IMR-90 (cell line): ENCODE results near the gene ZNF580. TPM values are rescaled to one million over a fixed set of nuclear protein-coding genes. Genes with fewer than 3 reads are reported as not detected.

Experiments used
- ATAC-seq: fragments of 200-7000 bp; cut with Tn5 transposase; 2 replicates; pipeline ENCODE4 v1.9.1; 2020; ENCODE audit warnings: low read depth, mild to moderate bottlenecking, moderate library complexity
- BruUV-seq: library from RNA; stranded (reverse); fragments of 400-500 nt; replicated peaks from 2 replicates; lab custom pipeline; 2021; lab: Mats Ljungman, UMichigan
- CTCF ChIA-PET: fragments of 300-600 bp; formaldehyde crosslinking; extraction: SDS; loops from one replicate; lab custom pipeline; 2021; ENCODE audit warnings: antibody characterized with exemption; lab: Yijun Ruan, JAX
- POLR2A ChIA-PET: fragments of 300-600 bp; sonication (Branson Sonifier 250); formaldehyde crosslinking; loops from one replicate; lab custom pipeline; 2022; ENCODE audit warnings: antibody characterized with exemption; ENCODE audit not compliant: unreplicated experiment; lab: Charles Lee
- DNase-seq: peaks from one replicate; pipeline ENCODE4 v3.0.0; 2013
- H2AFZ ChIP-seq: replicated peaks from 2 replicates; pipeline ENCODE3; 2013; ENCODE audit warnings: low read length, mild to moderate bottlenecking; ENCODE audit not compliant: poor library complexity
- H2AK5ac ChIP-seq: 2 replicates; pipeline ENCODE4 v1.6.1; 2013; ENCODE audit warnings: low read depth, low read length, inconsistent platforms
- H2AK9ac ChIP-seq: replicated peaks from 2 replicates; pipeline ENCODE3; 2013; ENCODE audit warnings: mild to moderate bottlenecking, low read depth, low read length, moderate library complexity; ENCODE audit not compliant: poor library complexity
- H2BK120ac ChIP-seq: 2 replicates; pipeline ENCODE4 v1.6.1; 2013; ENCODE audit warnings: low read depth, low read length, inconsistent platforms
- H2BK15ac ChIP-seq: 3 replicates; pipeline ENCODE4 v1.6.1; 2013; ENCODE audit warnings: low read depth, low read length, inconsistent platforms
- H2BK20ac ChIP-seq: 2 replicates; pipeline ENCODE4 v1.6.1; 2013; ENCODE audit warnings: low read depth, mild to moderate bottlenecking, inconsistent platforms, low read length, moderate library complexity
- H2BK5ac ChIP-seq: 2 replicates; pipeline ENCODE4 v1.6.1; 2013; ENCODE audit warnings: mild to moderate bottlenecking, low read depth, low read length, inconsistent platforms; ENCODE audit not compliant: poor library complexity, severe bottlenecking
- H3K14ac ChIP-seq: replicated peaks from 2 replicates; pipeline ENCODE4 v1.6.1; 2013; ENCODE audit warnings: low read depth, low read length, inconsistent platforms
- H3K18ac ChIP-seq: 2 replicates; pipeline ENCODE4 v1.6.1; 2013; ENCODE audit warnings: low read depth, low read length, control low read depth
- H3K23ac ChIP-seq: 2 replicates; pipeline ENCODE4 v1.6.1; 2013; ENCODE audit warnings: low read depth, low read length, inconsistent platforms
- H3K27ac ChIP-seq: 2 replicates; pipeline ENCODE4 v1.5.1; 2013; ENCODE audit warnings: mild to moderate bottlenecking, control low read depth, low read length; ENCODE audit not compliant: insufficient read depth
- H3K27me3 ChIP-seq: 2 replicates; pipeline ENCODE4 v1.6.1; 2013; ENCODE audit warnings: low read length; ENCODE audit not compliant: control insufficient read depth, insufficient read depth
- H3K36me3 ChIP-seq: 2 replicates; pipeline ENCODE4 v1.6.1; 2013; ENCODE audit warnings: low read length, mixed read lengths; ENCODE audit not compliant: control insufficient read depth, insufficient read depth
- H3K4ac ChIP-seq: 2 replicates; pipeline ENCODE4 v1.6.1; 2013; ENCODE audit warnings: low read depth, low read length, inconsistent platforms
- H3K4me1 ChIP-seq: 2 replicates; pipeline ENCODE4 v1.6.1; 2013; ENCODE audit warnings: low read length, mixed read lengths; ENCODE audit not compliant: control insufficient read depth, insufficient read depth
- H3K4me2 ChIP-seq: 2 replicates; pipeline ENCODE4 v1.6.1; 2013; ENCODE audit warnings: low read depth, mild to moderate bottlenecking, control low read depth, low read length, moderate library complexity
- H3K4me3 ChIP-seq: 2 replicates; pipeline ENCODE4 v1.5.1; 2013; ENCODE audit warnings: low read depth, mild to moderate bottlenecking, control low read depth, low read length, moderate library complexity; ENCODE audit not compliant: insufficient read depth
- H3K56ac ChIP-seq: 2 replicates; pipeline ENCODE4 v1.6.1; 2013; ENCODE audit warnings: low read length, inconsistent platforms; ENCODE audit not compliant: insufficient read depth; ENCODE audit errors: extremely low read depth
- H3K79me1 ChIP-seq, 2 experiments: 2 replicates each; pipeline ENCODE4 v1.6.1; 2013; ENCODE audit warnings: low read length in 2 of 2, inconsistent platforms in 1 of 2, low read depth in 1 of 2
- H3K9ac ChIP-seq: 2 replicates; pipeline ENCODE4 v1.6.1; 2013; ENCODE audit warnings: low read depth, low read length, control low read depth
- H3K9me1 ChIP-seq: 2 replicates; pipeline ENCODE4 v1.6.1; 2013; ENCODE audit warnings: low read length, inconsistent platforms; ENCODE audit not compliant: insufficient read depth
- H3K9me3 ChIP-seq: 2 replicates; pipeline ENCODE4 v1.6.1; 2013; ENCODE audit warnings: low read length; ENCODE audit not compliant: control insufficient read depth, insufficient read depth
- H4K20me1 ChIP-seq: 2 replicates; pipeline ENCODE4 v1.6.1; 2013; ENCODE audit warnings: low read length, inconsistent platforms; ENCODE audit not compliant: insufficient read depth
- H4K5ac ChIP-seq: 2 replicates; pipeline ENCODE4 v1.6.1; 2013; ENCODE audit warnings: mild to moderate bottlenecking, low read depth, low read length, control low read depth
- H4K8ac ChIP-seq, 2 experiments: 2 replicates each; pipeline ENCODE4 v1.6.1; 2013; ENCODE audit warnings: low read depth in 2 of 2, low read length in 2 of 2, control low read depth in 1 of 2, inconsistent platforms in 1 of 2
- H4K91ac ChIP-seq: 2 replicates; pipeline ENCODE4 v1.6.1; 2013; ENCODE audit warnings: low read depth, low read length, inconsistent platforms; ENCODE audit not compliant: insufficient read depth
- BHLHE40 ChIP-seq: fragments of 150-350 bp; IDR thresholded peaks from 2 replicates; pipeline ENCODE4 v1.6.1; 2016; ENCODE audit warnings: mild to moderate bottlenecking, low read depth, low read length
- CEBPB ChIP-seq: IDR thresholded peaks from 2 replicates; pipeline ENCODE4 v1.6.1; 2012; ENCODE audit warnings: low read depth, low read length, improper control_type of control experiment
- CHD1 ChIP-seq: IDR thresholded peaks from 2 replicates; pipeline ENCODE4 v1.6.1; 2012; ENCODE audit warnings: low read depth, low read length, improper control_type of control experiment
- FOS ChIP-seq: fragments of 150-350 bp; IDR thresholded peaks from 2 replicates; pipeline ENCODE4 v1.6.1; 2016; ENCODE audit warnings: low read depth, low read length
- MAFK ChIP-seq: IDR thresholded peaks from 2 replicates; pipeline ENCODE4 v1.6.1; 2012; ENCODE audit warnings: low read depth, low read length, improper control_type of control experiment
- MAZ ChIP-seq: IDR thresholded peaks from 2 replicates; pipeline ENCODE4 v1.6.1; 2012; ENCODE audit warnings: low read depth, mild to moderate bottlenecking, low read length, improper control_type of control experiment, moderate library complexity, borderline replicate concordance
- RAD21 ChIP-seq: IDR thresholded peaks from 2 replicates; pipeline ENCODE4 v1.6.1; 2012; ENCODE audit warnings: low read length, improper control_type of control experiment
- RFX5 ChIP-seq: IDR thresholded peaks from 2 replicates; pipeline ENCODE4 v1.8.0; 2012; ENCODE audit warnings: low read depth, mild to moderate bottlenecking, low read length, moderate library complexity
- SMC3 ChIP-seq: fragments of 150-350 bp; IDR thresholded peaks from 2 replicates; pipeline ENCODE4 v1.6.1; 2016; ENCODE audit warnings: low read depth, mild to moderate bottlenecking, antibody characterized with exemption, low read length, moderate library complexity
- WGBS, 2 experiments: methylation state at CpG; one replicate each; pipeline versions ENCODE4 v1.1.5 to v1.1.7; 2013; ENCODE audit warnings: missing lambda C conversion rate in 2 of 2; ENCODE audit not compliant: insufficient read length in 1 of 2; ENCODE audit errors: extremely low coverage in 2 of 2; 5-methylcytosine and 5-hydroxymethylcytosine counted together
- dilution Hi-C: fragments of 300-500 bp; cut with HindIII; formaldehyde crosslinking; loops from one replicate; pipeline ENCODE4 v1.14.3; 2018; ENCODE audit warnings: low sequenced_read_pairs; ENCODE audit not compliant: unreplicated experiment
- in situ Hi-C: fragments of 300-500 bp; cut with MboI; formaldehyde crosslinking; loops from 3 replicates; pipeline ENCODE4 v1.14.3; 2019; ENCODE audit warnings: low sequenced_read_pairs, inconsistent platforms, mixed read lengths
- intact Hi-C: fragments of 100-400 bp; cut with micrococcal nuclease; formaldehyde crosslinking; loops from 2 replicates; pipeline ENCODE4 v1.10.0; 2022
- polyA plus RNA-seq, 3 experiments: library from polyadenylated mRNA; depleted of rRNA; stranded (reverse); fragments of >200 nt; gene quantifications; 2 replicates each; pipeline ENCODE4 v1.2.3, GENCODE V29; 2012; ENCODE audit warnings: low replicate concordance in 1 of 3
- total RNA-seq: library from RNA; depleted of rRNA; stranded (reverse); fragments of >200 nt; gene quantifications from 2 replicates; pipeline ENCODE4 v1.2.3, GENCODE V29; 2012
- TF ChIP-seq, protein P1 (sequence below): conservative IDR thresholded peaks from 2 replicates; pipeline ENCODE4 v1.5.1; 2012; ENCODE audit warnings: mild to moderate bottlenecking, low read depth, low read length, improper control_type of control experiment
- TF ChIP-seq, protein P2 (sequence below): fragments of 150-350 bp; IDR thresholded peaks from 2 replicates; pipeline ENCODE4 v1.6.1; 2017; ENCODE audit warnings: mild to moderate bottlenecking, antibody characterized with exemption, low read length, low read depth

Gene ZNF580
- total and polyA plus RNA-seq, 2 of the 4 experiments (the other 2 are of a cell fraction) = 1.4 to 36.9 TPM

DNA sequence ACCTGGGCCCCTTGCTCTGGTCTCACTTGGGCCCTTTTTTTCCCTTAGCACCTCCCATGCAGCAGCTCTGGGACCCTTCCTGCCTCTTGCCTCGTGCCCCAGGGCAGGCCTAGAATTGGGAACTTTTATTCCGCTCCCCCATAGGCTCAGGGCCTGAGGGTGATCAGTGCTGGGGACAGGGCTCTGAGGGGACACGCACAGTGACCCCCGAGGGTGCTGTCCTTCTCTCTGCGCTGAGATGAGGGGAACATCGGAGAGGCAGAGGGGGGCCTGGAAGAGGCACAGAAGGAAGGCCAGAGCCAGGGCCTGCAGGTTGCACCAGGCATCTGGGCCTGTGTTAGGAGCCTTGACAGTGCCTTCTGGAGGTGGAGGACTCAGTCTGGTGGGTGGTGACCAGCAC, 45.0 kb downstream of the ZNF580 start:
- Histone ChIP-seq H2AFZ (no peak overlapping the region), H3K4me2 (no peak overlapping the region), H3K4ac (no peak overlapping the region), H3K9me3 (no peaks in the 10 kb centered on the region), H4K8ac (no peak overlapping the region), H3K14ac (no peak overlapping the region), H3K9me1 (peaks cover 8% of the 10 kb centered on the region; the same call in 1 of the 2 replicates), H2AK9ac (no peak overlapping the region), H3K4me1 (peaks cover 5% of the 10 kb centered on the region), H4K91ac (no peak overlapping the region), H4K20me1 (peaks cover 69% of the 10 kb centered on the region), H2AK5ac (no peak overlapping the region), H3K18ac (no peak overlapping the region), H2BK15ac (no peak overlapping the region), H2BK5ac (no peak overlapping the region), H3K4me3 (no peak overlapping the region), H3K27me3 (no peaks in the 10 kb centered on the region), H3K23ac (no peak overlapping the region), H3K79me1 (peaks cover 24 to 57% of the 10 kb centered on the region in 2 experiments), H3K36me3 (peaks cover 63% of the 10 kb centered on the region), H3K56ac (no peak overlapping the region), H3K9ac (no peak overlapping the region), H2BK120ac (no peak overlapping the region), H4K5ac (no peak overlapping the region), H3K27ac (no peak overlapping the region), H2BK20ac (no peak overlapping the region)
- ATAC-seq (no peak), DNase-seq (no peak)
- in situ Hi-C loops = loop anchor here (25.0 kb wide), 1 partner anchor 452 kb away; the partner anchor contains the start of gene ZNF444
- intact Hi-C loops = no loop called here
- ChIA-PET POLR2A (no interaction called here), CTCF (no interaction called here)
- no TSS peak for BruUV-seq
- TF ChIP-seq MAZ = no peak
- no peak for TF ChIP-seq CEBPB
- TF ChIP-seq, protein P1, sequence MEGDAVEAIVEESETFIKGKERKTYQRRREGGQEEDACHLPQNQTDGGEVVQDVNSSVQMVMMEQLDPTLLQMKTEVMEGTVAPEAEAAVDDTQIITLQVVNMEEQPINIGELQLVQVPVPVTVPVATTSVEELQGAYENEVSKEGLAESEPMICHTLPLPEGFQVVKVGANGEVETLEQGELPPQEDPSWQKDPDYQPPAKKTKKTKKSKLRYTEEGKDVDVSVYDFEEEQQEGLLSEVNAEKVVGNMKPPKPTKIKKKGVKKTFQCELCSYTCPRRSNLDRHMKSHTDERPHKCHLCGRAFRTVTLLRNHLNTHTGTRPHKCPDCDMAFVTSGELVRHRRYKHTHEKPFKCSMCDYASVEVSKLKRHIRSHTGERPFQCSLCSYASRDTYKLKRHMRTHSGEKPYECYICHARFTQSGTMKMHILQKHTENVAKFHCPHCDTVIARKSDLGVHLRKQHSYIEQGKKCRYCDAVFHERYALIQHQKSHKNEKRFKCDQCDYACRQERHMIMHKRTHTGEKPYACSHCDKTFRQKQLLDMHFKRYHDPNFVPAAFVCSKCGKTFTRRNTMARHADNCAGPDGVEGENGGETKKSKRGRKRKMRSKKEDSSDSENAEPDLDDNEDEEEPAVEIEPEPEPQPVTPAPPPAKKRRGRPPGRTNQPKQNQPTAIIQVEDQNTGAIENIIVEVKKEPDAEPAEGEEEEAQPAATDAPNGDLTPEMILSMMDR = no peak
- no peak for TF ChIP-seq RFX5
- no peak for TF ChIP-seq MAFK
- no peak for TF ChIP-seq FOS
- no peak for TF ChIP-seq RAD21
- TF ChIP-seq CHD1 = no peak
- TF ChIP-seq, protein P2, sequence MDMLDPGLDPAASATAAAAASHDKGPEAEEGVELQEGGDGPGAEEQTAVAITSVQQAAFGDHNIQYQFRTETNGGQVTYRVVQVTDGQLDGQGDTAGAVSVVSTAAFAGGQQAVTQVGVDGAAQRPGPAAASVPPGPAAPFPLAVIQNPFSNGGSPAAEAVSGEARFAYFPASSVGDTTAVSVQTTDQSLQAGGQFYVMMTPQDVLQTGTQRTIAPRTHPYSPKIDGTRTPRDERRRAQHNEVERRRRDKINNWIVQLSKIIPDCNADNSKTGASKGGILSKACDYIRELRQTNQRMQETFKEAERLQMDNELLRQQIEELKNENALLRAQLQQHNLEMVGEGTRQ = no peak
- no peak for TF ChIP-seq SMC3
- no peak for TF ChIP-seq BHLHE40
- WGBS, 2 experiments = 100% methylated on average over 3 of the region's 6 CpGs; no CpG with 5 or more reads in 1 of the 2 experiments
- dilution Hi-C loops = no loop called here
